ENCODE results near the gene EPHB4.
"Not testable (repeated sequence)": the region's sequence is repeated elsewhere in the genome, so short reads cannot be mapped to it uniquely, and the experiment has no call there.

Gene EPHB4

DNA sequence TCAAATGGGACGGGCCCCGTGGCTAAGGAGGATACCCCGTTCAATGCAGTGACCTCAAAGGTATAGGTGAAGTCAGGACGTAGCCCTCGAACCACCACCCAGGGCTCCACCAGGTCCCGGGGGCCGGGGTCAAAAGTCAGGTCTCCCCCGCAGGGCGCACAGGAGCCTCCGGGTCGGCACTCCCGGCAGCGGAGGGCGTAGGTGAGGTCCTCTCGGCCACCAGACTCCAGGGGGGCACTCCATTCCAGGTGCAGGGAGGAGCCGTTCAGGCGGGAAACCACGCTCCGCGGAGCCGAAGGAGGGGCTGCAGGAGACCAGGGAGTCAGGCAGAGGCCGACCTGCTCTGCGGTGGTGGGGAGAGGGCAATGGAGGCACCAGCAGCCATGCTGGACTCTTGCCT lies 7.7 kb downstream of the EPHB4 start:
- DNase-seq, result no peak

DNA sequence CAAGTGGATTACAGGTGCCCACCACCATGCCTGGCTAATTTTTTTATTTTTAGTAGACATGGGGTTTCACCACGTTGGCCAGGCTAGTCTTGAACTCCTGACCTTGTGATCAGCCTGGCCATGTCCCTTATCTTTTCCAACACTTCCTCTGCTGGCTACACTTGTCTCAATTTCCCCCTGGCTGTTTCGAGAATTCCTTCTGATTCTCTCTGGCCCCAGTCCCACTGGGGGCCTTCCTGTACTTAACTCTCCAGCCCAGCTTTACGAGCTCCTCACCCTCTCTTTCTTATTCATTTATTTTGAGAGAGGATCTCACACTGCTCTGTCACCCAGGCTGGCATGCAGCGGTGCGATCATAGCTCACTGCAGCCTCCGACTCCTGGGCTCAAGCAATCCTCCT lies 8.5 kb downstream of the EPHB4 start:
- no peak for DNase-seq

DNA sequence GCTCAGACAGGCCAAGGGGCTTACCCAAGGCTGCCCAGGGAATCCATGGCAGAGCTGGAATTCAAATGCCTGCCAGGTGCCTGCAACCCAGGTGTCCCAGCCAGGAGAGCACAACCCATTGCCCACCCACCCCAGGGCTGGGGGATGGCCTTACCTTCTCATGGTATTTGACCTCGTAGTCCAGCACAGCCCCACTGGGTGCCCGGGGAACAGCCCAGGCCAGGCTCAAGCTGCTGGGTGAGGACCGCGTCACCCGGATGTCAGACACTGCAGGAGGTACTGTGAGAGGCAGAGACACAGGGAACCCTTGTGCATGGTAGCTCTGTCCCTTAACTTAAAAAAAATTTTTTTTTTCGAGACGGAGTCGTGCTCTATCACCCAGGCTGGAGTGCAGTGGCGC lies 9.0 kb downstream of the EPHB4 start:
- no peak for DNase-seq

DNA sequence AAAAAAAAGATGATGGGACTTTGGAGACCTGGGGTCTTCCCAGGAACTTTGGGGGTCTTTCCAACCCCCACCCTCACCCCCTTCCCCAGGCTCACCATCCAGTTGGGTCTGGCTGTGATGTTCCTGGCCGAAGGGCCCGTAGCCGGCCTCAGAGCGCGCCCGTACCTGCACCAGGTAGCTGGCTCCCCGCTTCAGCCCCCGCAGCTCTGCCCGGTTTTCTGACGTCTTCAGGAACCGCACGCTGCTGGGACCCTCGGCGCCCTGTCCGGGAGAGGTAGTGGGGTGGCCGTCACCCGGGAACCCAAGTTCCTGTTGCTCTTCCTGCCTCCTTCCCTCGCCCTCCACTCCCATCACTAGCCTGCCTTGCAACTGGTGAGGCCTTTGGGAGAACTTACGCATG lies 10.2 kb downstream of the EPHB4 start:
- DNase-seq, result no peak

DNA sequence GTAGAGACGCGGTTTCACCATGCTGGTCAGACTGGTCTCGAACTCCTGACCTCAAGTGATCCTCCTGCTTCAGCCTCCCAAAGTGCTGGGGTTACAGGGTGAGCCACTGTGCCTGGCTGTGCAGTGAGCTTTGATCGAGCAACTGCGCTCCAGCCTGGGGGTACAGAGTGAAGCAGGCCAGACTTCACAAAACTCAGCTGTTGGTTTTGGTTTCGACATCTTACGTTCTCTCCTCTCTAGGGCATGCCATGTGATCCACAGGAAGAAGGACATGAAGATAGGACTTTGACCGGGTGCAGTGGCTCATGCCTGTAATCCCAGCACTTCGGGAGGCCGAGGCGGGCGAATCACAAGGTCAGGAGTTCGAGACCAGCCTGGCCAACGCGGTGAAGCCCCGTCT lies 10.8 kb downstream of the EPHB4 start:
- not testable (repeated sequence) for DNase-seq

DNA sequence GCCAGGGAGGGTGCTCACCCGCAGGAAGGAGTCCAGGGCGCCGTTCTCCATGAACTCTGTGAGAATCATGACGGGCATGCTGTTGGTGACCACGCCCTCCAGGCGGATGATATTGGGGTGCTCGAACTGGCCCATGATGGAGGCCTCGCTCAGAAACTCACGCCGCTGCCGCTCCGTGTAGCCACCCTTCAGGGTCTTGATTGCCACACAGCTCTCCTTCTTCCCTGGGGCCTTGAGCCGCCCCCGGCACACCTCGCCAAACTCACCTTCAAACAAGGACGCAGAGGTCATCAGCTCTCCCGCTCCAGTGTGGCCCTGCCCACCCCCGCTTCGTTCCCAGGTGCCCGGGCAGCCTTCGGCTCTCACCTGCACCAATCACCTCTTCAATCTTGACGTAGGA lies 14.6 kb downstream of the EPHB4 start:
- DNase-seq, result no peak

DNA sequence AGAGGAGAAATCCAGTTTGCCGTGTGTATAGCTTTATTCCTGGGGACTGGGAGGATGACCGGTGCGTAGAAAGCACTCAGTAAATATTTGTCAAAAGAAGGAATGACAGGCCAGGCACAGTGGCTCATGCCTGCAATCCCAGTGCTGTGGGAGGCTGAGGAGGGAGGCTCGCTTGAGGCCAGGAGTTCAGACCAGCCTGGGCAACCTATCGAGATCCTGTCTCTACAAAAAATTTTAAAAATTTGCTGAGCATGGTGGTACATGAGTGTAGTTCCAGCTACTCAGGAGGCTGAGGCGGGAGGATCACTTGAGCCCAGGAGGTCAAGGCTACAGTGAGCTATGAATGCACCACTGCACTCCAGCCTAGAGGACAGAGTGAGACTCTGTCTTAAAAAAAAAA lies 15.8 kb downstream of the EPHB4 start:
- no peak for DNase-seq

DNA sequence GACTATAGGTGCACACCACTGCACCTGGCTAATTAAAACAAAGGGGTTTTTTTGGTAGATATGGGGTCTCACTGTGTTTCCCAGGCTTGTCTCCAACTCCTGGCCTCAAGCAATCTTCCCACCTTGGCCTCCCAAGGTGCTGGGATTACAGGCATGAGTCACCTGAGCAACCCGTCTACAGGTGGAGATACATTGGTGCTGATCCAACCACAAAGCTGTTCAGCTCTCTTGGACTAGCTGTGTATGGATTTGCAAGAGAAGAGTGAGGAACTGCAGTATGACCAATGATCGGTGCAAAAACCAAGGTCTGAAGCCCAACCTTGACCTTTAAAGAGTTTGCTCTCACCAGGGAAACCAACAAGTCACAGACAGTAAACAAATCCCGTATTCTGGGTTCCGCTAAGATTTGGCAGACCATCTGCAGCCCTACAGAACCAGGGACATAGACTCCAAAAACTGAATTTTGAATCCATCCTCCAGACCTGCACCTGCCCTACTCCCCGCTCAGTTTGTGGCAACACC lies 18.9 kb downstream of the EPHB4 start:
- no peak for DNase-seq

DNA sequence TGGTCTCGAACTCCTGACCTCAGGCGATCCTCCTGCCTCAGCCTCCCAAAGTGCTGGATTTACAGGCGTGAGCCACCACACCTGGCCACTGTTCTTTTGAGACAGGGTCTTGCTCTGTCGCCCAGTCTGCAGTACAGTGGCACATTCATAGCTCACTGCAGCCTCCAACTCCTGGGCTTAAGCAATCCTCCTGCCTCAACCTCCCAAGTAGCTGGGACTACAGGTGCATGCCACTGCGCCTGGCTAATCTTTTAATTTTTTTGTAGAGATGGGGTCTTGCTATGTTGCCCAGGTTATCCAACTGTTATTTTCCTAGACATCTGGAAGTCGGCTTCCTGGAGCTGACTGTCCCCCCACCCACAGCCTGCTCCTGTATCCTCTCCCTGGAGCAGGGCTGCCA lies 20.4 kb downstream of the EPHB4 start:
- not testable (repeated sequence) for DNase-seq

DNA sequence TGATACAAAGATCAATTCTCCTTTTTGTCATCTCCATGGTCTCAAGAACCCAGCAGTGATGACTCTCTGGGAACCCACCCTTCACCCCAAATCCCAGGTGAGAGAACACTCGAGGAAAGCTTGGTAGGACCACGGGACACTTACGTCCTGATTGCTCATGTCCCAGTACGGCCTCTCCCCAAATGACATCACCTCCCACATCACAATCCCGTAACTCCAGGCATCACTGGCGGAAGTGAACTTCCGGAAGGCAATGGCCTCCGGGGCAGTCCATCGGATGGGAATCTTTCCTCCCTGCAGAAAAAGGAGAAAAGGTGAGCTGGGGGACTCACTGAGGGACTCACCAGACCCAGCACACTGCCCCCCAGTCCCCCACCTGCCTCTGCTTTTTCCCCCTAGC lies 21.0 kb downstream of the EPHB4 start:
- DNase-seq, result no peak

DNA sequence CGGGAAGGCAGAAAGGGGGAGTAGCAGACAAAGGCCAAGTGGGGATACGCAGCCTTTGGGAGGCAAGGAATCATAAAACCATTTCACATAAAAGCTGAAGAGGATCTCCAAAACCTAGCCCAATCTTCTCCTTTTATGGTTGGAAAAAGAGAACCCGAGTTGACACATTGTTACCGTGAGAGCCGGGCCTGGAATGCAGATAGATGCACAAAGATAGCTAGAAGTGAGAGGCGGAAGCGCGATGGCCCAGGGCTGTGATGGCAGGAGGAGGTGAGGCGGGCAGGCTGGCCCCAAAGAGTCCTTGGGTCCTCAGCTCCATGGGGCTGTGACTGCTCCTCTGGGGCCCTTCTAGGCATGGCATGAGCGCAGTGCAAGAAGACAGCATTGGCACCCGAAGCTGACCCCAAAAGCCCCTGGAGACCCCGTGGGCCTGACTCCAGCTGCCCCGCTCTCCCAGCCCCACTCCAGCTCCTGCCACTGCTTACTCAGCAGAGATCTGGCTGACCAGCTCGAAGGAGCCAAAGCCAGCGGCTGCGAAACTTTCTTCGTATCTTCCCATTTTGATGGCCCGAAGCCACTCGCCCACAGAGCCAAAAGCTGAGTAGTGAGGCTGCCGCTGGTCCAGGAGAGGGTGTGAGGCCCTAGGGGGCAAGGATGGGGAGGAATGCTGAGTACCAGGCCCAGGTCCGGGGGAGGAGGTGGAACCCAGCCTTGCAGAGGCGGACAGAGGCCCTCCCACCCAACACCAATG lies 22.5 kb downstream of the EPHB4 start:
- no peak for DNase-seq

DNA sequence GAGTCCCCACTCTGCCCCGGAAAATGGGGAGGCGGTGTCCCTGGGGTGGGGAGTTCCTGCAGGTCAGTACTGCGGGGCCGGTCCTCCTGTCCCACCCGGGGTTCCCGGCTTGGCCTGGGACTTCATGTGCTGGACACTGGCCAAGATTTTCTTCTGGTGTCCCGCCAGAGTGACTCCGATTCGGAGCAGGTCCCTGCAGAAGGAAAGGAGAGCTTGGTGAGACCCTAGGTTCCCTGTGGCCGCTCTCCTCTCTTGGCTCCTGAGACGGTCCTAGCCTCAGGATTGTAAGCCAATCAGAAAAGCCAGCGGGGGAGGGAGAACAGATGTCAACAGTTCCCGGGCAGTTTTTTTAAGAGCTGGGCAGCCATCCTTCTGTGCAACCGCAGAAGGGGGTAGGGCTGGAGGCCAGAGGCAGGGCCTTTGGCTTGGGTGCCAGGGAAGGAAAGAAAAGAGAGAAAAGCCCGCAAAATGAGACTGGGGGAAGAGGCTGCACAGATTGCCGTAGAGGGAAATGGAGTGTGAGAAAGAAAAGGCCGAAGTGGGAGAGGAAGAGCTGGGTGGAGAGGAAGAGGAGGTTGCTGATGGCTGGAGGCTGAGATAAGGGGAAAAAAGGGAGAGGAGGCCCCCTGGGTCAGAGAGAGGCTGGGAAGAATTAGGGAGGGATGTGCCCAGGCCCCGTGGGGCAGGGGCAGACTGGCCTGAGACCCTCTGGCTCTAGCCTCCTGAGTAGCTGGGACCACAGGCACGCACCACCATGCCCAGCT lies 23.7 kb downstream of the EPHB4 start:
- DNase-seq, result peak; percentile 18

DNA sequence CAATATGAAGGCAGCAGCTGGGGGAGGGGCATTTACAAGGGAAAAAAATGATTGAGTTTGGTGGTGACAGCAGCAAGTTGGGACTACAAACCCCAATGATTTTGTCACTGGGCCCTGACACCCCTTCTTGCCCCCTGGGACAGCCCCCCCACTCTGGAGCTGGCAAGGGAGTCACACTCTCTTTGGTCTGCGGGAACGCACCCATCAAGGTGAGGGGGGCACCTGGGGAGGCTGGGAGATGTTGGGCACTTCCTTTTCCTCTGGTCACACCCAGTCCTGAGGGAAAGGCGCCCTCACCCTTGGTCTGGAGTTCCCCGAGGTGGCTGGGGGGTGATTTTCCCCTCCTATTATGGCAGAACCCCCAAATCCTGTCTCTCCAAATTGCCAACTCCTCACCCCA lies 24.4 kb downstream of the EPHB4 start:
- DNase-seq, result no peak

DNA sequence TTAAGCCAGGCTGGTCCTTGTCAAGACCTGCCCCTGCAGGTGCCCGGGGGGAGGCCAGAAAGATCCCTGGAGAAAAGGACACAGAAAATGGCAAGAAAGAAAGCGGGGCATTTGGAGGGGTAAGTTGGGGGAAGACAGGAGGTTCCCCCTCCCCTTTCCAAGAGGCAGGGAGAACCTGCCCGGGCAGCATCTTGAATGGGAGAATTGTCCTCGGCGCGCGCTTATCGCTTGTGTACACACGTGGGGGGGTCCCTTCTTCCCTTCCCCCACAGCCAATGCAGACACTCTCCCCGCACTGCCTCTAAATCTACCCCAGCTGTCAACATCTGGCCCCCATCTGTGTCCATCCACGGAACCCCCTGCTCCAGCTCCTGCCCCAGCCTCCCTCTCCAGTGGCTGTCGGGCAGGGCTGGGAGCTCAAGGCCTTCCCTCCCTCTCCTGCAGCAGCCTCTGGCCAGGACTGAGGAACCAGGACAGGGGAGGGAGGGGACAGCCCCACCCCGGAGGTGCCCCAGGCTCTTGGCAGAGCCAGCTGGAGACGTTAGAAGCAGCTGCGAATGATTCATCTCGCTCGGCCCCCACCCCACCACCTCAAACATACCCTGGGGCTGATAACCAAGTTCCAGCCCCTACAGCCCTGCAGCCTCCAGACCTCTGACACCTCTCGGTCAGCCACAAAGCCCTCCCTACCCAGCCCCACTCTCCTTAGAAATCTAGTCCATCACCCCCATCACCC lies 25.3 kb downstream of the EPHB4 start:
- DNase-seq, result no peak

DNA sequence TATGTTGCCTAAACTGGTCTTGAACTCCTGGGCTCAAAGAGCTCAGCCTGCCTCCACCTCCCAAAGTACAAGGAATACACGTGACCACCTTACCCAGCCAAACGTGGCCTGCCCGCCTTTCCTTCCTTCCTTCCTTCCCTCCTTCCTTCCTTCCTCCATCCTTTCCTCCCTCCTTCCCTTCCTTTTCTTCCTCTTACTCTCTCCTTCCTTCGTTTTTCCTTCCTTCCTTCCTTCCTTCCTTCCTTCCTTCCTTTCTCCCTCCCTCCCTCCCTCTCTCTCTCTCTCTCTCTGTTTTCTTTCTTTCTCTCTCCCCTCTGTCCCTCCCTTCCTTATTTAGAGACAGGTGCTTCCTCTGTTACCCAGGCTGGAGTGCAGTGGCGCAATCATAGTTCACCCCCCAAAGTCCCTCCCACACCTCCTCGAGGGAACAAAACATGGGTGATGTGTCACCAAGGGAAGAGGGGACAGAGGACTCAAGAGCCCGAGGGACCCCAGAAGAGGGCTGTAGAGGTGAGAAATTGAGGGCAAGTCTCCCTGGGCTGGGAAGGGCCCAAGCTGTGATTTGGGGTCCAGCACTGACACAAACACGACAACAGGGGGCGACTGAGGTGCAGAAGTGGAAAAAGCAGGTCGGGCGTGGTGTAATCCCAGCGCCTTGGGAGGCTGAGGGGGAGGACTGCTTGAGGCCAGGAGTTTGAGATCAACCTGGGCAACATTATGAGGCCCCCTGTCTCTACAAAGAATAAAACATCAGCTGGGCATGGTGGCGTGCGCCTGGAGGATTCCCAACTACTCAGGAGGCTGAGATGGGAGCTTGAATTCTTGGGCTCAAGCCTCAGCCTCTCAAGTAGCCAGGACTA lies 28.1 kb downstream of the EPHB4 start:
- peak; percentile 45 for DNase-seq

DNA sequence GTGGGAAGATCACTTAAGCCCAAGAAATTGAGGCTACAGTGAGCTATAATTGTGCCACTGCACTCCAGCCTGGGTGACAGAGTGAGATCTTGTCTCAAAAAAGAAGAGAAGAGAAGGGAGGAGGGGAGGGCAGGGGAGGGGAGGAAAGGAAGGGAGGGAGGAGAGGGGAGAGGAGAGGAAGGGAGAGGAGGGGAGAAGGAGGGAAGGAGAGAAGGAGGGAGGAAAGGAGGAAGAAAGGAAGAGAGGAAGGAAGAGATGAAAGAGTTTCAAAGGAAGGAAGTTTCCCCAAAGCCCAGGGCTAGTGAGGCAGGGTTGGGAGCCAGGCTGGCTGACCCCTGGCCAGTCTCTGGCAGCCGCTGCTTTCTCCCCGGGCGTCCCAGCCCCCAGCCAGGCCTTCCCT lies 32.6 kb downstream of the EPHB4 start:
- no peak for DNase-seq

DNA sequence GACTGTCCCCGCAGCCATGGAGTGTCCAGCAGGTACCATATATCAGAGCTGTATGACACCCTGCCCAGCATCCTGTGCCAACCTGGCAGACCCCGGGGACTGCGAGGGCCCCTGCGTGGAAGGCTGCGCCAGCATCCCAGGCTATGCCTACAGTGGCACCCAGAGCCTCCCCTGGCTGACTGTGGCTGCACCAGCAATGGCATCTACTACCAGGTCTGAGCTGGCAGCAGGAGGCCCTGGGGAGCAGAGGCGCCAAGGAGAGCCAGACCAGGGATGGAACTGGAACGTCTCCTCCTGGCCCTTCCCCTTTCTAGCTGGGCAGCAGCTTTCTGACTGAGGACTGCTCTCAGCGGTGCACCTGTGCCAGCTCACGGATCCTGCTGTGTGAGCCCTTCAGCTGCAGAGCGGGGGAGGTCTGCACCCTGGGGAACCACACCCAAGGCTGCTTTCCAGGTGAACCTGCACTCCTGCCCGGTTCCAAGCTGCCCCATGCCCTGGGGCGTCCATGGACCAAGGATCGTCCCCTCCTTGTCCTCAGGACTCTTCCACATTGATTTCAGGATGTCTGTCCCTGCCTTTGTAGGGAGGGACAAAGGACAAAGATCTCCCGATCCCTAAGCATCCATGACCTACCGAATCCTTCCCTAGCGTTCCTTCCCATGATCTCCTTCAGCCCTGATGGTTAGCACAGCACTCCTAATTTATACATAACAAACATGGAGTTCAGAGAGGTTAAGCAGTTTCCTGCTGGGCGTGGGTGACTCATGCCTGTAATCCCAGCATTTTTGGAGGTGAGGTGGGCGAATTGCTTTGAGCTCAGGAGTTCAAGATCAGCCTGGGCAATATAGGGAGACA lies 33.3 kb downstream of the EPHB4 start:
- DNase-seq, result no peak

DNA sequence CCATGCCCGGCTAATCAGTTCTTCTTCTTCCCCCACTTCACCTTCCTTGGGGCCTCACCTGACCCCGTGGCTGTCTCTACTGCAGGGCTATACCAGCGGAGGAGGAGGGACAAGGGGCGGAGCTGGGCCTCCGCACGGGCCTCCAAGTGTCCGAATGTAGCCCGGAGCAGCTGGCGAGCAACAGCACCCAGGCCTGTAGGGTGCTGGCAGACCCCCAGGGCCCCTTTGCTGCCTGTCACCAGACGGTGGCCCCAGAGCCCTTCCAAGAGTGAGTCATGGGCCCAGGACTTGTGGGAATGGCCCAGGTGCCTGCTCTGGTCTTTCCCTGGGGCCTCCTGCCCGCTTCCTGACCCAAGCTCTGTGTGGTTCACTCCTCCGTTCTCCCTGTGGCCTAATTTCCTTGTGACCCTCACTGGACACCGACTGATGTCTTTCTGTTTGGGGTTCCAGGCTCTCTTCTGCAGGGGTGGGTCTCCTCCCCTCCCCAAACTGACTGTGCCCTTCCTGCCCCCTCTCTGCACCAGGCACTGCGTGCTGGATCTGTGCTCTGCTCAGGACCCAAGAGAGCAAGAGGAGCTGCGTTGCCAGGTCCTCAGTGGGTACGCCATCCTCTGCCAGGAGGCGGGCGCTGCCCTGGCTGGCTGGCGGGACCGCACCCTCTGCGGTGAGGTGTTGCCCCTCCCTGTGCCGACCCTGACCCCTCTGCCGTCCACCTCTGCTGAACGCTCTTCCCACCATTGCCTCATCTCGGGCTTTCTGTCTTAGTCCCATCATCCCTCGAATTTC lies 35.2 kb downstream of the EPHB4 start:
- no peak for DNase-seq

DNA sequence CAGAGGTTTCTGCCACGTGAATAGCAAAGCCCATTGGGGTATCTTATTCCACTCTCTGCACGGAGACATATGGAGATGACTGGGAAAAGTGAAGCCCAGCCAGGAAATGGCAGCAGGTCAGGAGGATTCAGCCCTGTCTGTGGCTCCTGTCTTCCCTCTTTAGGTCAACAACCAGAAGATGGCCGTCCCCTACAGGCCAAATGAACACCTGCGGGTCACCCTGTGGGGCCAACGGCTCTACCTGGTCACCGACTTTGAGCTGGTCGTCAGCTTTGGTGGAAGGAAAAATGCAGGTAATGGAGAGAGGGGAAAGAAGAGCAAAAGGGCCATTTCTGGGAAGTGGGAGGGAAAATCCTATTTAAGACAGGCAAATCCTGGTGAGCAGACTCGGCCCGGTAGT lies 38.3 kb downstream of the EPHB4 start:
- no peak for DNase-seq

DNA sequence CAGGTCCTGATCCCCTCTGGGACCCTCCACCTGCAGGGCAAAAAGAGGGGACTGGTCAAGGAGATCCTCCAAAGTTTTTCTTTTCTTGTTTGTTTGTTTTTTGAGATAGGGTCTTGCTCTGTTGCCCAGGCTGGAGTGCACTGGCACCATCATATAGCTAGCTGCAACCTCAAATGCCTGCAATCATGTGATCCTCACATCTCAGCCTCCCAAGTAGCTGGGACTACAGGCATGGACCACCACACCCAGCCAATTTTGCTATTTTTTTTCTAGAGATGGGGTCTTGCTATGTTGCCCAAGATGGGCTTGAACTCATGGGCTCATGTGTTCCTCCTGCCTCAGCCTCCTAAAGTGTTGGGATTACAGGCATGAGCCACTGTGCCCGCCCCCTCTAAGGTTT lies 41.0 kb downstream of the EPHB4 start:
- no peak for DNase-seq

DNA sequence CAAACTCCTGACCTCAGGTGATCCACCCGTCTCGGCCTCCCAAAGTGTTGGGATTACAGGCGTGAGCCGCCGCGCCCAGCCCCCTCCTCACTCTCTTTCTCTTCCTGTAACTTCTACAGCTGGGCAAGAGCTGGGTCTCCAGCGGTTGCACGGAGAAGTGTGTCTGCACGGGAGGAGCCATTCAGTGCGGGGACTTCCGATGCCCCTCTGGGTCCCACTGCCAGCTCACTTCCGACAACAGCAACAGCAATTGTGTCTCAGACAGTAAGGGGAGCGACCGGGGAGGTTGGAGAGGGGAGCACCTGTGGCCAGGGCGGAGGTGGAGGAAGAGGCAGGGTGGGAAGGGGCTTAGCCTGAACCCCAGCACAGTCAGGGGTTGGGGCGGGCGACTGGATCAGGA lies 41.4 kb downstream of the EPHB4 start:
- no peak for DNase-seq

All from stimulated activated CD4-positive, alpha-beta T cell treated with anti-CD3 and anti-CD28 coated beads, Interleukin-4, amount 100 ng/mL, for 1 hour (primary cell).